PC-3 (cell line): ENCODE results near the gene RBL1. TPM values are rescaled to one million over a fixed set of nuclear protein-coding genes. Genes with fewer than 3 reads are reported as not detected.

Experiments used
- ATAC-seq: fragments of 200-7000 bp; cut with Tn5 transposase; 2 replicates; pipeline ENCODE4 v1.9.1; 2020; ENCODE audit warnings: mild to moderate bottlenecking, moderate library complexity
- BruUV-seq: library from RNA; stranded (reverse); fragments of 400-500 nt; replicated peaks from 2 replicates; lab custom pipeline; 2021; lab: Mats Ljungman, UMichigan
- CTCF ChIA-PET: fragments of 300-600 bp; sonication (Branson Sonifier 250); formaldehyde crosslinking; loops from one replicate; lab custom pipeline; 2022; ENCODE audit warnings: antibody characterized with exemption; lab: Charles Lee
- POLR2A ChIA-PET: fragments of 300-600 bp; sonication (Branson Sonifier 250); formaldehyde crosslinking; loops from one replicate; lab custom pipeline; 2022; ENCODE audit warnings: antibody characterized with exemption; ENCODE audit not compliant: unreplicated experiment; lab: Charles Lee
- DNase-seq: peaks from one replicate; pipeline ENCODE4 v3.0.0-alpha.2; 2015
- H2AFZ ChIP-seq: fragments of 300-600 bp; sonication (generic); 2 replicates; pipeline ENCODE4 v1.6.0; 2016; ENCODE audit warnings: antibody characterized with exemption, low read length
- H3F3A ChIP-seq: fragments of 300-600 bp; sonication (generic); one replicate; pipeline ENCODE4 v1.6.0; 2017; ENCODE audit warnings: antibody characterized with exemption, low read length, control low read depth, mild to moderate bottlenecking; ENCODE audit not compliant: unreplicated experiment
- H3K27ac ChIP-seq: fragments of 300-600 bp; sonication (generic); 2 replicates; pipeline ENCODE4 v1.5.1; 2016; ENCODE audit warnings: mild to moderate bottlenecking, low read length
- H3K27me3 ChIP-seq: fragments of 300-600 bp; sonication (generic); 2 replicates; pipeline ENCODE4 v1.6.1; 2016; ENCODE audit warnings: low read length, mixed read lengths
- H3K36me3 ChIP-seq: fragments of 300-600 bp; sonication (generic); 2 replicates; pipeline ENCODE4 v1.6.1; 2016; ENCODE audit warnings: low read depth, mixed run types, low read length, mixed read lengths
- H3K4me1 ChIP-seq: fragments of 300-600 bp; sonication (generic); 2 replicates; pipeline ENCODE4 v1.5.1; 2016; ENCODE audit warnings: low read length; ENCODE audit not compliant: insufficient read depth
- H3K4me2 ChIP-seq: fragments of 300-600 bp; sonication (generic); 2 replicates; pipeline ENCODE4 v1.6.0; 2016; ENCODE audit warnings: low read length
- H3K4me3 ChIP-seq: fragments of 300-600 bp; sonication (generic); 2 replicates; pipeline ENCODE4 v1.5.1; 2016; ENCODE audit warnings: mild to moderate bottlenecking, low read length, mixed read lengths
- H3K79me2 ChIP-seq: fragments of 300-600 bp; sonication (generic); 2 replicates; pipeline ENCODE4 v1.6.1; 2017; ENCODE audit warnings: low read length, mixed read lengths
- H3K9ac ChIP-seq: fragments of 300-600 bp; sonication (generic); 2 replicates; pipeline ENCODE4 v1.6.0; 2016; ENCODE audit warnings: mild to moderate bottlenecking, low read length
- H3K9me2 ChIP-seq: fragments of 300-600 bp; sonication (generic); replicated peaks from 2 replicates; pipeline ENCODE4 v1.6.1; 2016; ENCODE audit warnings: mixed run types, low read length, mixed read lengths
- H3K9me3 ChIP-seq: fragments of 300-600 bp; sonication (generic); 2 replicates; pipeline ENCODE4 v1.6.1; 2016; ENCODE audit warnings: low read length, mixed read lengths
- H4K20me1 ChIP-seq: fragments of 300-600 bp; sonication (generic); 2 replicates; pipeline ENCODE4 v1.6.1; 2016; ENCODE audit warnings: low read length, mixed read lengths
- EZH2 ChIP-seq: fragments of 300-600 bp; sonication (generic); IDR thresholded peaks from one replicate; pipeline ENCODE4 v1.6.1; 2017; ENCODE audit warnings: antibody characterized with exemption, mild to moderate bottlenecking, low read length; ENCODE audit not compliant: unreplicated experiment
- EZH2phosphoT487 ChIP-seq: fragments of 300-600 bp; sonication (generic); IDR thresholded peaks from 2 replicates; pipeline ENCODE4 v1.6.1; 2018; ENCODE audit warnings: mild to moderate bottlenecking, antibody characterized with exemption, low read length, borderline replicate concordance
- intact Hi-C: fragments of 100-400 bp; cut with micrococcal nuclease; formaldehyde crosslinking; loops from 2 replicates; pipeline ENCODE4 v1.9.0; 2023
- total RNA-seq: library from RNA; depleted of rRNA; stranded (reverse); fragments of >200 nt; gene quantifications from 2 replicates; pipeline ENCODE4 v1.2.3, GENCODE V29; 2014
- TF ChIP-seq, protein P1 (sequence below): fragments of 300-600 bp; sonication (generic); conservative IDR thresholded peaks from 2 replicates; pipeline ENCODE4 v1.5.1; 2017; ENCODE audit warnings: antibody characterized with exemption, low read depth, mild to moderate bottlenecking, low read length

The RBL1 gene
- total RNA-seq, 1 experiment from 2014 or later = 41.1 TPM

DNA sequence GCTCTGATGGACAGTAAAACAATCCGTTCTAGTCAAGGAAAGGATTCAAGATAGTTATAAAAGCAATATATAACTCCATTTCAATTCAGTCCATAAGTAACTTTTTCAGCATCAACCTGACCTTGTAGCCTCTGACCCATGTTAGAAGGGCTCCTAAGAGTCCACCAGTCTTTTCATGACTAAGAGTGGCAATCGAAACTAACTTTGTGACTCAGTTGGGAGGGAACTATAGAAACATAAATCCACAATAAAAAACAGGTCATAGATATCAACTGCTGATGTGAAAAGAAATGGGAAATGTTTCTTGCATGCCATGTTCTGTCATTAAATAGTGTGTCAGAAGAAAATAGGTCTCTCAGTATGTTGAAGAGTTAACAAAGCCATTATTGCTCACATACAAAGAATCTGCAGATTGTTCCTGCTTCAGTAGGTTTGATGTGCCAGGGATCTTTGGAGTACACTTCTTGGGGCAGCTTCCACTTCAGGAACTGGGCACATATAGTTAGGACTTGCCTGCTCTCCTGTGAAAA, 16.2 kb upstream of the RBL1 start:
- no peak overlapping the region for H3K4me3 ChIP-seq
- H3K27me3 ChIP-seq = no peaks in the 10 kb centered on the region
- DNase-seq = no peak
- H3K9ac ChIP-seq = no peak overlapping the region
- ATAC-seq = no peak
- POLR2A ChIA-PET = interaction anchor here (0.6 kb wide), 1 partner anchor 15 kb away, joined by 3 read pairs; no protein-coding TSS in a partner anchor
- intact Hi-C loops = no loop called here
- H3K79me2 ChIP-seq = no peaks in the 10 kb centered on the region
- no TSS peak for BruUV-seq
- no peak overlapping the region for H3K4me2 ChIP-seq
- H3K9me3 ChIP-seq = no peaks in the 10 kb centered on the region
- H3F3A ChIP-seq = no peaks in the 10 kb centered on the region
- no peak overlapping the region for H3K27ac ChIP-seq
- H2AFZ ChIP-seq = no peak overlapping the region
- no peaks in the 10 kb centered on the region for H3K36me3 ChIP-seq
- CTCF ChIA-PET = no interaction called here
- no peaks in the 10 kb centered on the region for H3K9me2 ChIP-seq
- no peaks in the 10 kb centered on the region for H4K20me1 ChIP-seq
- TF ChIP-seq EZH2 = no peak
- no peak for TF ChIP-seq EZH2phosphoT487
- TF ChIP-seq, protein P1, sequence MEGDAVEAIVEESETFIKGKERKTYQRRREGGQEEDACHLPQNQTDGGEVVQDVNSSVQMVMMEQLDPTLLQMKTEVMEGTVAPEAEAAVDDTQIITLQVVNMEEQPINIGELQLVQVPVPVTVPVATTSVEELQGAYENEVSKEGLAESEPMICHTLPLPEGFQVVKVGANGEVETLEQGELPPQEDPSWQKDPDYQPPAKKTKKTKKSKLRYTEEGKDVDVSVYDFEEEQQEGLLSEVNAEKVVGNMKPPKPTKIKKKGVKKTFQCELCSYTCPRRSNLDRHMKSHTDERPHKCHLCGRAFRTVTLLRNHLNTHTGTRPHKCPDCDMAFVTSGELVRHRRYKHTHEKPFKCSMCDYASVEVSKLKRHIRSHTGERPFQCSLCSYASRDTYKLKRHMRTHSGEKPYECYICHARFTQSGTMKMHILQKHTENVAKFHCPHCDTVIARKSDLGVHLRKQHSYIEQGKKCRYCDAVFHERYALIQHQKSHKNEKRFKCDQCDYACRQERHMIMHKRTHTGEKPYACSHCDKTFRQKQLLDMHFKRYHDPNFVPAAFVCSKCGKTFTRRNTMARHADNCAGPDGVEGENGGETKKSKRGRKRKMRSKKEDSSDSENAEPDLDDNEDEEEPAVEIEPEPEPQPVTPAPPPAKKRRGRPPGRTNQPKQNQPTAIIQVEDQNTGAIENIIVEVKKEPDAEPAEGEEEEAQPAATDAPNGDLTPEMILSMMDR = no peak
- no peaks in the 10 kb centered on the region for H3K4me1 ChIP-seq

DNA sequence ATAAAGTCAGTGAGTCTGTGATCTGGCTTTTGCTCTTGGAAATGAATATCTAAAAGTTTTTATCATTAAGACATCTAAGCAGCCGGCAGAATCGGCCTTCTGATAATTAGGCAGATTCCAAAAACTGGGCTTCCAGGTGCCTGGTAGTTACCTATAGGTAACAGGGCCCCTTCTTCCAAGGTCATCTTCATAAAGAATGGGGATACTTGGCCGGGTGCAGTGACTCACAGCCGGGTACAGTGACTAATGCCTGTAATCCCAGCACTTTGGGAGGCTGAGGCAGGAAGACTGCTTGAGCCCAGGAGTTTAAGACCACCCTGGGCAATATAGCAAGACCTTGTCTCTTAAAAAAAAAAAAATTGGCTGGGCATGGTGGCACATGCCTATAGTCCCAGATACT, 12.9 kb upstream of the RBL1 start:
- Histone ChIP-seq H3K4me2 (no peak overlapping the region), H3K27ac (no peak overlapping the region), H3K36me3 (no peaks in the 10 kb centered on the region), H3K9me3 (no peaks in the 10 kb centered on the region), H3K4me1 (no peaks in the 10 kb centered on the region), H3K4me3 (no peak overlapping the region), H2AFZ (no peak overlapping the region), H3K27me3 (no peaks in the 10 kb centered on the region), H3K9me2 (no peaks in the 10 kb centered on the region), H3K9ac (no peak overlapping the region), H3K79me2 (no peaks in the 10 kb centered on the region), H4K20me1 (no peaks in the 10 kb centered on the region), H3F3A (no peaks in the 10 kb centered on the region)
- TF ChIP-seq, protein P1 = no peak
- no TSS peak for BruUV-seq
- DNase-seq (peak; percentile 12), ATAC-seq (no peak)
- intact Hi-C loops = no loop called here
- CTCF ChIA-PET = no interaction called here
- POLR2A ChIA-PET = no interaction called here

DNA sequence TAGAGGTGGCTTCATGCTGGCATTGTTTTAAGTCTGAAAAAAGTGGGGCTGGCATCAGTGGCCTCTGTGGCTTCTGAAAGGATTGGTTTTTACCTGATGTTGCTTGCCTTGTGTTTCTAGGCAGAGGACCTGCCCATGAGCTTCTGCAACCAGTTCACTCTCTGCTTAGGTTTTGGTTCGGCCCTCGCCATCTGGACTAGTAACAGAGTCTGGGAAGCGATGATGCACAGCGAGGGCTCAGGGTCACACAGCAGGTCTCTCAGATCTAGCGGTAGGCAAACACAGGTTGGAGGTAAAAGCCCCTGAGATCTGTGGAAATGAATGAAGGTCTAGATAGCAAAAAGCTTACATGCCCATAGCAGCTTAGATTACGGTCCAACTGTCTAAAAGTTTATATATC, 6.8 kb upstream of the RBL1 start:
- no peaks in the 10 kb centered on the region for H3K36me3 ChIP-seq
- TF ChIP-seq EZH2 (no peak), EZH2phosphoT487 (no peak)
- TF ChIP-seq, protein P1 = no peak
- H3K9me3 ChIP-seq = no peaks in the 10 kb centered on the region
- H3K4me1 ChIP-seq = no peaks in the 10 kb centered on the region
- no TSS peak for BruUV-seq
- no peaks in the 10 kb centered on the region for H3K79me2 ChIP-seq
- DNase-seq (no peak), ATAC-seq (no peak)
- no peaks in the 10 kb centered on the region for H3F3A ChIP-seq
- no peaks in the 10 kb centered on the region for H3K9me2 ChIP-seq
- H3K27ac ChIP-seq = no peak overlapping the region
- H3K9ac ChIP-seq = no peak overlapping the region
- POLR2A ChIA-PET = no interaction called here
- no peak overlapping the region for H3K4me3 ChIP-seq
- CTCF ChIA-PET = no interaction called here
- intact Hi-C loops = no loop called here
- H4K20me1 ChIP-seq = no peaks in the 10 kb centered on the region
- no peaks in the 10 kb centered on the region for H3K27me3 ChIP-seq
- H2AFZ ChIP-seq = no peak overlapping the region
- no peak overlapping the region for H3K4me2 ChIP-seq
